PFSK-1 (cell line): ENCODE results near the gene DTNA.

Experiments
- FOXP2 ChIP-seq: optimal IDR thresholded peaks from 2 replicates; pipeline ENCODE3; 2011; ENCODE audit warnings: borderline replicate concordance, control low read depth, inconsistent platforms; ENCODE audit not compliant: insufficient read depth; ENCODE audit errors: extremely low read length, extremely low read depth
- POLR2AphosphoS5 ChIP-seq: IDR thresholded peaks from 2 replicates; pipeline ENCODE4 v1.6.1; 2012; ENCODE audit warnings: low read depth, mild to moderate bottlenecking, control low read depth, low read length, moderate library complexity
- SIN3A ChIP-seq: IDR thresholded peaks from 2 replicates; pipeline ENCODE4 v1.6.1; 2012; ENCODE audit warnings: mild to moderate bottlenecking, low read length, moderate library complexity, borderline replicate concordance; ENCODE audit not compliant: insufficient read depth
- TAF1 ChIP-seq: IDR thresholded peaks from 2 replicates; pipeline ENCODE4 v1.6.1; 2012; ENCODE audit warnings: low read length, control low read depth, borderline replicate concordance; ENCODE audit not compliant: insufficient read depth
- TF ChIP-seq, protein P1 (sequence below), 2 experiments: IDR thresholded peaks; 2 replicates each; pipeline versions ENCODE4 v1.6.1 to v1.8.0; 2011 to 2012; ENCODE audit warnings: low read depth in 2 of 2, low read length in 2 of 2, control low read depth in 1 of 2, inconsistent platforms in 1 of 2, mild to moderate bottlenecking in 1 of 2, moderate library complexity in 1 of 2; ENCODE audit not compliant: insufficient read depth in 1 of 2

The DTNA gene

DNA sequence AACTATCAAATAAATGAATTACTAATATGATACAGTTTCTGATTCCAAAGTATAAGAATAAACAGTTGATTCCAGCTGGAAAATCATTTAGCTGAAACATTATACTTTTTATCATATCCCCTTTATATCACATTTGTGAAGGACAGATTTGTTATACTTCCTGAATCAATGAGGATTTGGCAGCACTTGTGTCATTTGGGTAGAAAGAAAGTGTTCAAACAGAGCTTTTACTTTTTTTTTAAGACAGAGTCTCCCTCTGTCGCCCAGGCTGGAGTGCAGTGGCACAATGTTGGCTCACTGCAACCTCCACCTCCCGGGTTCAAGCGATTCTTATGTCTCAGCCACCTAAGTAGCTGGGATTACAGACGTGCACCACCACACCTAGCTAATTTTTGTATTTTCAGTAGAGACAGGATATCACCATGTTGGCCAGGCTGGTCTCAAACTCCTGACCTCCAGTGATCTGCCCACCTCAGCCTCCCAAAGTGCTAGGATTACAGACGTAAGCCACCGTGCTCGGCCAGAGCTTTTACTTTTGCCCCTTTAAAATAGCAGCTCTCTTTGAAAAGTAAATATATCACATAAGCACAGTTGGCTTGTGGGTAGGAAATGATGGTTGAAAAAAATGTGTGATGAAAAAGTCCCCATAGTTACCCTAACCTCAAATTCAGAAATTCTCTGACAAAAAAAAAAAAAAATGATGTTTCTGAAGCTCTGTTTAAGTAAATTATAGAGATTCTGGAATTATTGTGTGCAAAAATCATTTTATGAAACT lies 95.2 kb downstream of the DTNA start:
- no peak for TF ChIP-seq SIN3A
- TF ChIP-seq TAF1: no peak
- TF ChIP-seq FOXP2: no peak
- no peak for TF ChIP-seq POLR2AphosphoS5
- TF ChIP-seq, protein P1, sequence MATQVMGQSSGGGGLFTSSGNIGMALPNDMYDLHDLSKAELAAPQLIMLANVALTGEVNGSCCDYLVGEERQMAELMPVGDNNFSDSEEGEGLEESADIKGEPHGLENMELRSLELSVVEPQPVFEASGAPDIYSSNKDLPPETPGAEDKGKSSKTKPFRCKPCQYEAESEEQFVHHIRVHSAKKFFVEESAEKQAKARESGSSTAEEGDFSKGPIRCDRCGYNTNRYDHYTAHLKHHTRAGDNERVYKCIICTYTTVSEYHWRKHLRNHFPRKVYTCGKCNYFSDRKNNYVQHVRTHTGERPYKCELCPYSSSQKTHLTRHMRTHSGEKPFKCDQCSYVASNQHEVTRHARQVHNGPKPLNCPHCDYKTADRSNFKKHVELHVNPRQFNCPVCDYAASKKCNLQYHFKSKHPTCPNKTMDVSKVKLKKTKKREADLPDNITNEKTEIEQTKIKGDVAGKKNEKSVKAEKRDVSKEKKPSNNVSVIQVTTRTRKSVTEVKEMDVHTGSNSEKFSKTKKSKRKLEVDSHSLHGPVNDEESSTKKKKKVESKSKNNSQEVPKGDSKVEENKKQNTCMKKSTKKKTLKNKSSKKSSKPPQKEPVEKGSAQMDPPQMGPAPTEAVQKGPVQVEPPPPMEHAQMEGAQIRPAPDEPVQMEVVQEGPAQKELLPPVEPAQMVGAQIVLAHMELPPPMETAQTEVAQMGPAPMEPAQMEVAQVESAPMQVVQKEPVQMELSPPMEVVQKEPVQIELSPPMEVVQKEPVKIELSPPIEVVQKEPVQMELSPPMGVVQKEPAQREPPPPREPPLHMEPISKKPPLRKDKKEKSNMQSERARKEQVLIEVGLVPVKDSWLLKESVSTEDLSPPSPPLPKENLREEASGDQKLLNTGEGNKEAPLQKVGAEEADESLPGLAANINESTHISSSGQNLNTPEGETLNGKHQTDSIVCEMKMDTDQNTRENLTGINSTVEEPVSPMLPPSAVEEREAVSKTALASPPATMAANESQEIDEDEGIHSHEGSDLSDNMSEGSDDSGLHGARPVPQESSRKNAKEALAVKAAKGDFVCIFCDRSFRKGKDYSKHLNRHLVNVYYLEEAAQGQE (IDR thresholded peaks at IDR 0.05; ENCODE audit: insufficient read depth in 1 of 2, low read depth in 2 of 2, low read length in 2 of 2): no peak

DNA sequence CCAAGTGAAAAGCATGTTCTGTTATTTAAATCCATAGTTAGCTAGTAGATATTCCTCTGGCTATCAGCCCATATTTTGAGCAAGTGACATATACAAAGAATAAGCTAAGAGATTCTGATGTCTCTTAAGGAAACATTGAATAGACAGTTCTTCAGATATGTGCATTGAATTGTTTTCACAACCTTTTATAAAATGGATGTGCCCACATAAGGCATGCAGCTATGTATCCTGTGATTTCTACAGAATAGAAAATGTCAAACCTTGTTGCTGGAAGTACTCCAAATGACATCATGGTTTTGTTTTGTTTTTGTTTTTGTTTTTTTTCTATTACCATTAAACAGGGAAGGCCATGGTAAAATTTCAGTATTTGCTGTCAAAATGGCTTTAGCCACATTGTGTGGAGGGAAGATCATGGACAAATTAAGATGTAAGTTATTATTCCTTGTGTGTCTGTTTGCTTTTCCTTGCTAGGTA lies 95.8 kb downstream of the DTNA start:
- no peak for TF ChIP-seq SIN3A
- TF ChIP-seq TAF1: no peak
- TF ChIP-seq POLR2AphosphoS5: no peak
- TF ChIP-seq, protein P1 (IDR thresholded peaks at IDR 0.05; ENCODE audit: insufficient read depth in 1 of 2, low read depth in 2 of 2, low read length in 2 of 2): no peak
- no peak for TF ChIP-seq FOXP2

DNA sequence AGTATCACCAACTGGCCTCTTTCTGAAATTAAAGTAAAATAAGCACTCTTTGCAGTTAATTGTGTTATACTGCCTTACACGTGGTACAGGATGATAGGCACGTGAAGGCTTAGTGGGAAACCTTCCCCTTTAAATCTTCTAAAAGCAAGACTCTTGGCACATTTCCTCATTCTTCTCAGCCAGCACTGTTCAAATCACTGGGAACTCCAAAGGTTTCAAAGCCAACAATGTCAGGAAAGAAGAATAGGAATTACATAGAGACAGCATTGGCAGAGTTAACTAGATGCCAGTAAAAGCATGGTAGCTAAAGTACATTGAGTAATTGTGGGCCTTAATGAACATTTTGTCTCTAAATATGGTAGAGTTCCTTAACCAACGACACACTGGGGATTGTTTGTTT lies 96.4 kb downstream of the DTNA start:
- TF ChIP-seq TAF1: no peak
- TF ChIP-seq, protein P1 (IDR thresholded peaks at IDR 0.05; ENCODE audit: insufficient read depth in 1 of 2, low read depth in 2 of 2, low read length in 2 of 2): no peak
- TF ChIP-seq FOXP2: no peak
- no peak for TF ChIP-seq SIN3A
- TF ChIP-seq POLR2AphosphoS5: no peak

DNA sequence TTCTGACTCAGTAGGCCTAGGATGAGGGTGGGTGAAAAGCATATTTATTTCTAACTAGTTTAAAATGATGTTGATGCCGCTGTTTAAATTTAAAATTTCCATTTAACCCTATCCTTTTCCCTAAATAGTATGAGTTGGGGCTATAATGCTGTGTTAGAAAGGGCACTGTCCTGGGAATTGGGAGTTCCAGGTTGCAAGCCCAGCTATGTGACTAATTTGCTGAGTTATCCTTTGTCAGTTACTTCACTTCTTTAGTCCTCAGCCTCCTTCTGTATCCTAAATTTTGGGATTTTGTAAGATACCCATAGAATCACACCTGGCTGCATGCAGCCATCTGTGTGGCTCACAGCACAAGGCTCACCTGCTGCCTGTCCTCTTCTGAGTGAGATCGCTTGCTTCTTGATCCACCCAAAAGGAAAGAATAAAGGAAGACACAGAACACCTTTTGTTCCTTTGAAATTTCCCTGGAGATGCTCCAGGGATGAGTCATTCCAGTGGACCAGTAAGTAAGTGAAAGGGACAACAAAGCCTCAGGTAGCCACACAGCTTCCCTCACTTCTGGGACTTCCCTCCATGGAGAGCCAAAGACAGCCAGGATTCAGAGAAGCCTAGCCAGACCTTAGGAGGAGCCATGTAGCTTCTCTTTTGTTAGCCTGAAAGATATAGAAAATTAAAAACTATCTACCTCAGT lies 97.2 kb downstream of the DTNA start:
- TF ChIP-seq TAF1 (no peak), POLR2AphosphoS5 (no peak), FOXP2 (no peak), SIN3A (no peak)
- TF ChIP-seq, protein P1 (IDR thresholded peaks at IDR 0.05; ENCODE audit: insufficient read depth in 1 of 2, low read depth in 2 of 2, low read length in 2 of 2): no peak
